SK-N-SH (cell line): ENCODE data around the gene CETN3. TPM values are rescaled to one million over a fixed set of nuclear protein-coding genes. Genes with fewer than 3 reads are reported as not detected.

Experiments used
- CTCF ChIA-PET: fragments of 300-600, 350-600 bp; formaldehyde crosslinking; extraction: SDS; loops from one replicate; lab custom pipeline; 2021; lab: Yijun Ruan, JAX
- POLR2A ChIA-PET: fragments of 350-600 bp; sonication (Branson Sonifier 250); formaldehyde crosslinking; extraction: SDS; loops from one replicate; lab custom pipeline; 2020; ENCODE audit warnings: antibody characterized with exemption, inconsistent platforms; lab: Yijun Ruan, JAX
- DNase-seq: peaks from one replicate; pipeline ENCODE4 v3.0.0; 2012
- H2AFZ ChIP-seq: fragments of 200-600 bp; sonication (generic); 2 replicates; pipeline ENCODE4 v1.8.1; 2016; ENCODE audit warnings: antibody characterized with exemption, mild to moderate bottlenecking, low read depth
- H3F3A ChIP-seq: fragments of 200-600 bp; sonication (generic); replicated peaks from 2 replicates; pipeline ENCODE3; 2016; ENCODE audit warnings: antibody characterized with exemption, mild to moderate bottlenecking; ENCODE audit not compliant: insufficient read depth
- H3K27ac ChIP-seq, 2 experiments: fragments of 200-500 bp in 1 of 2; fragments of 200-600 bp in 1 of 2; sonication (Bioruptor generic) in 1 of 2; sonication (generic), shearing (Covaris generic) in 1 of 2; 2 replicates each; pipeline versions ENCODE4 v1.5.1 to v1.6.1; 2014 to 2016; ENCODE audit warnings: low read depth in 2 of 2, inconsistent platforms in 1 of 2, low read length in 1 of 2, mild to moderate bottlenecking in 1 of 2, mixed read lengths in 1 of 2
- H3K27me3 ChIP-seq: fragments of 200-600 bp; sonication (generic), shearing (Covaris generic); 2 replicates; pipeline ENCODE4 v1.6.1; 2016; ENCODE audit warnings: mixed run types; ENCODE audit not compliant: insufficient read depth
- H3K36me3 ChIP-seq, 2 experiments: fragments of 200-500 bp in 1 of 2; fragments of 200-600 bp in 1 of 2; sonication (Bioruptor generic) in 1 of 2; sonication (generic) in 1 of 2; replicated peaks in 1 of 2; 2 replicates each; pipeline versions ENCODE3 to v1.5.1; 2014 to 2016; ENCODE audit warnings: low read length in 1 of 2, mild to moderate bottlenecking in 1 of 2; ENCODE audit not compliant: insufficient read depth in 2 of 2, control insufficient read depth in 1 of 2
- H3K4me1 ChIP-seq, 2 experiments: fragments of 200-500 bp in 1 of 2; fragments of 200-600 bp in 1 of 2; sonication (Bioruptor generic) in 1 of 2; sonication (generic), shearing (Covaris generic) in 1 of 2; 2 replicates each; pipeline versions ENCODE4 v1.5.1 to v1.6.1; 2014 to 2016; ENCODE audit warnings: low read depth in 1 of 2, low read length in 1 of 2, mixed run types in 1 of 2; ENCODE audit not compliant: insufficient read depth in 2 of 2, control insufficient read depth in 1 of 2
- H3K4me2 ChIP-seq: fragments of 200-600 bp; sonication (generic), shearing (Covaris generic); 2 replicates; pipeline ENCODE4 v1.6.1; 2017; ENCODE audit warnings: mixed run types
- H3K4me3 ChIP-seq, 2 experiments: fragments of 200-500 bp in 1 of 2; fragments of 200-600 bp in 1 of 2; sonication (Bioruptor generic) in 1 of 2; sonication (generic), shearing (Covaris generic) in 1 of 2; 2 replicates each; pipeline versions ENCODE4 v1.5.1 to v1.8.1; 2014 to 2016; ENCODE audit warnings: low read depth in 2 of 2, inconsistent platforms in 1 of 2, low read length in 1 of 2, mild to moderate bottlenecking in 1 of 2, mixed read lengths in 1 of 2, moderate library complexity in 1 of 2
- H3K79me2 ChIP-seq: fragments of 200-600 bp; sonication (generic); 2 replicates; pipeline ENCODE4 v1.8.1; 2017; ENCODE audit warnings: mild to moderate bottlenecking; ENCODE audit not compliant: insufficient read depth
- H3K9ac ChIP-seq: fragments of 200-600 bp; sonication (generic); 2 replicates; pipeline ENCODE4 v1.6.1; 2017; ENCODE audit warnings: mixed run types
- H3K9me2 ChIP-seq: fragments of 200-600 bp; sonication (generic); 2 replicates; pipeline ENCODE4 v1.6.1; 2017; ENCODE audit warnings: mixed run types
- H3K9me3 ChIP-seq: fragments of 200-600 bp; sonication (generic); 2 replicates; pipeline ENCODE4 v1.6.1; 2017; ENCODE audit warnings: mixed run types, mild to moderate bottlenecking, moderate library complexity
- H4K20me1 ChIP-seq: fragments of 200-600 bp; sonication (generic); 2 replicates; pipeline ENCODE4 v1.6.1; 2017; ENCODE audit warnings: mild to moderate bottlenecking, mixed run types; ENCODE audit not compliant: insufficient read depth
- ELF1 ChIP-seq: IDR thresholded peaks from 2 replicates; pipeline ENCODE4 v1.4.0; 2012
- EP300 ChIP-seq, 2 experiments: IDR thresholded peaks; 2 replicates each; pipeline versions ENCODE4 v1.4.0 to v1.6.1; 2012; ENCODE audit warnings: borderline replicate concordance in 1 of 2, low read depth in 1 of 2, low read length in 1 of 2
- MEF2A ChIP-seq: IDR thresholded peaks from 2 replicates; pipeline ENCODE4 v1.4.0; 2012; ENCODE audit warnings: low read depth, borderline replicate concordance
- MXI1 ChIP-seq: IDR thresholded peaks from 2 replicates; pipeline ENCODE4 v1.6.1; 2012; ENCODE audit warnings: mild to moderate bottlenecking, low read depth, low read length, improper control_type of control experiment
- POLR2AphosphoS5 ChIP-seq: IDR thresholded peaks from 2 replicates; pipeline ENCODE4 v1.6.1; 2012; ENCODE audit warnings: low read depth, low read length
- TAF1 ChIP-seq: IDR thresholded peaks from 2 replicates; pipeline ENCODE4 v1.6.1; 2012; ENCODE audit warnings: low read depth, mild to moderate bottlenecking, low read length, moderate library complexity, borderline replicate concordance
- TCF12 ChIP-seq: IDR thresholded peaks from 2 replicates; pipeline ENCODE4 v1.4.0; 2012
- WGBS: methylation state at CpG from one replicate; pipeline ENCODE4 v1.1.6; 2017; ENCODE audit warnings: low lambda C conversion rate; 5-methylcytosine and 5-hydroxymethylcytosine counted together
- polyA plus RNA-seq, 3 experiments: library from polyadenylated mRNA; depleted of rRNA; stranded (reverse); fragments of >200 nt; gene quantifications; 2 replicates each; pipeline ENCODE4 v1.2.3, GENCODE V29; 2012
- TF ChIP-seq, protein P1 (sequence below): IDR thresholded peaks from 2 replicates; pipeline ENCODE4; 2012
- TF ChIP-seq, protein P2 (sequence below): IDR thresholded peaks from 2 replicates; pipeline ENCODE4 v1.4.0; 2012; ENCODE audit warnings: low read depth

The CETN3 gene
- polyA plus RNA-seq, 1 of the 3 experiments (the other 2 are of a cell fraction): 3.6 TPM

DNA sequence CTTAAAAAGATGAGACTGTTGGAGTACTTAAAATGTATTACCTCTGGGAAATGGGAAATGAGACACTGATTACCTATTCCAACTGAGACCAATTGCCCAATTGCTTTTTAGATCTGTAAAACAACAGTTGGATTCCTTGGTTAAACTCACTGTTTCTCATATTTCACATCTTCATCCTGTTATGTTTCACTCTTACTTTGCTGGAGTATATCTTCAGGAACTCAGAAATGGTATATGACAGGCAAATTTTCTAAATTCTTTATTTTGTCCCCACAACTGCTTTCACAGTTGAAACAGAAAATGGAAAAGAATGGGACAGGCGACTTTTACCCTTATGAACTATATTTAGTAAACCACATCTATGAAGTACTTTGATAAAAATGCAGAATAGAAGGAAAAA is 8.7 kb upstream of the CETN3 start:
- CTCF ChIA-PET: interaction anchor here (1.2 kb wide), 1 partner anchor 18 kb away, joined by 3 read pairs; no protein-coding TSS in a partner anchor
- H2AFZ ChIP-seq: 0 out of 2 replicates have a peak overlapping the region, but pooled peaks have one; percentile 26
- H3K9me2 ChIP-seq: no peaks in the 10 kb centered on the region
- peak overlapping the region in 1 of 2 experiments; percentile 56; a peak in 1 of 4 replicates for H3K27ac ChIP-seq
- H3K4me1 ChIP-seq: no peaks in the 10 kb centered on the region
- no peaks in the 10 kb centered on the region for H3K9me3 ChIP-seq
- TF ChIP-seq POLR2AphosphoS5 (no peak), MEF2A (0 out of 2 replicates have a peak, but pooled peaks have one; percentile 26), MXI1 (no peak), ELF1 (no peak), TCF12 (peak; percentile 82)
- TF ChIP-seq, protein P1, sequence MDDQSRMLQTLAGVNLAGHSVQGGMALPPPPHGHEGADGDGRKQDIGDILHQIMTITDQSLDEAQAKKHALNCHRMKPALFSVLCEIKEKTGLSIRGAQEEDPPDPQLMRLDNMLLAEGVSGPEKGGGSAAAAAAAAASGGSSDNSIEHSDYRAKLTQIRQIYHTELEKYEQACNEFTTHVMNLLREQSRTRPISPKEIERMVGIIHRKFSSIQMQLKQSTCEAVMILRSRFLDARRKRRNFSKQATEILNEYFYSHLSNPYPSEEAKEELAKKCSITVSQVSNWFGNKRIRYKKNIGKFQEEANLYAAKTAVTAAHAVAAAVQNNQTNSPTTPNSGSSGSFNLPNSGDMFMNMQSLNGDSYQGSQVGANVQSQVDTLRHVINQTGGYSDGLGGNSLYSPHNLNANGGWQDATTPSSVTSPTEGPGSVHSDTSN: peak; percentile 59; the same call in 1 of the 2 replicates
- H3K9ac ChIP-seq: no peak overlapping the region
- H3K27me3 ChIP-seq: no peaks in the 10 kb centered on the region
- no peaks in the 10 kb centered on the region for H3K36me3 ChIP-seq
- H3F3A ChIP-seq: no peaks in the 10 kb centered on the region
- 11% methylated on average over 1 of the region's 1 CpG for WGBS
- no peaks in the 10 kb centered on the region for H3K79me2 ChIP-seq
- peak overlapping the region; percentile 7; the same call in 1 of the 2 replicates for H3K4me2 ChIP-seq
- no peak overlapping the region for H3K4me3 ChIP-seq
- H4K20me1 ChIP-seq: no peaks in the 10 kb centered on the region
- DNase-seq: no peak
- POLR2A ChIA-PET: no interaction called here

DNA sequence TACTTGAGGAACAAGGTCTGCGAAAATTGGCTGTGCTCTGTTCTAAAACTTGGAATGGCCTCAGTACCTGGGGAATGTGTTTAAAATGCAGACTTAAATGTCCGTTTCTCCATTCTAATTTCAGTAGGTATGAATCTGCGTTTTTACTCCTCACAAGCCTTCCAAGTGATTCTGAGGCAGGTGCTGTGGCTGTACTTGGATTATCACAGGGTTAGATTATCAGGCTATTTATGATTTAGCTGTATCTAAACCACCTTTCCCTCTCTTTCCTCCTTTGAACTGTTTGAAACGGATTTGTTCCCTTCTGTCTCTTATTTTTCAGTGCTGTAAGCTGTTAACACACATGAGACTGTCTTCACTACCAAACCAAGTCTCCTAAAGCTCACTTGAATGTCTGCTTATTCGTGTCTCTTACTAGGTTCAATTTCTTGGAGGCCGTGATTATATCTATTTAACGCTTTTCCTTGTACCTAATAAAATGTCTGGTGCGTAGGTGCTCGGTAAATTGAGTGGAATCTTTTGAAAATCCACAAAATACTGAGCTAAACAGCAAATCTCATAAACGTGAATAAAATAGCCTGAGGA is 714 bp upstream of the CETN3 start:
- POLR2A ChIA-PET: interaction anchor here (0.6 to 1.6 kb wide), 5 partner anchors 16 to 118 kb away, joined by 3 to 6 read pairs (median 3); partner anchors contain the start of genes MBLAC2 and POLR3G
- WGBS: 3% methylated on average over 10 of the region's 10 CpGs
- H3F3A ChIP-seq: peaks cover 10% of the 10 kb centered on the region
- no peak for DNase-seq
- H3K9me3 ChIP-seq: no peaks in the 10 kb centered on the region
- CTCF ChIA-PET: interaction anchor here (0.8 to 2.6 kb wide), 14 partner anchors 11 to 1684 kb away, joined by 3 to 14 read pairs (median 4); partner anchors contain the start of genes ADGRV1, LYSMD3 and POLR3G
- no peaks in the 10 kb centered on the region for H3K27me3 ChIP-seq
- peak overlapping the region; percentile 79 to 93 for H3K27ac ChIP-seq
- H3K9me2 ChIP-seq: no peaks in the 10 kb centered on the region; the same call in 1 of the 2 replicates
- peaks cover 14 to 17% of the 10 kb centered on the region in 2 experiments for H3K36me3 ChIP-seq
- peak overlapping the region; percentile 71 to 83 for H3K4me3 ChIP-seq
- peak overlapping the region; percentile 75 for H3K4me2 ChIP-seq
- H2AFZ ChIP-seq: peak overlapping the region; percentile 96
- no peaks in the 10 kb centered on the region for H4K20me1 ChIP-seq
- TF ChIP-seq, protein P2, sequence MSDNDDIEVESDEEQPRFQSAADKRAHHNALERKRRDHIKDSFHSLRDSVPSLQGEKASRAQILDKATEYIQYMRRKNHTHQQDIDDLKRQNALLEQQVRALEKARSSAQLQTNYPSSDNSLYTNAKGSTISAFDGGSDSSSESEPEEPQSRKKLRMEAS: no peak
- TF ChIP-seq EP300 (IDR thresholded peaks at IDR 0.05; ENCODE audit: borderline replicate concordance in 1 of 2, low read depth in 1 of 2, low read length in 1 of 2) (no peak), TAF1 (no peak)
- peak overlapping the region; percentile 87 for H3K9ac ChIP-seq
- H3K79me2 ChIP-seq: peaks cover 19% of the 10 kb centered on the region; the same call in 1 of the 2 replicates
- H3K4me1 ChIP-seq: peaks cover 3 to 20% of the 10 kb centered on the region in 2 experiments; a peak in 2 of 4 replicates
